Osteocyte (in vitro differentiated cells): ENCODE measurements around the gene RBM39. TPM values are rescaled to one million over a fixed set of nuclear protein-coding genes. Genes with fewer than 3 reads are reported as not detected.

Source experiments
- DNase-seq: peaks from one replicate; pipeline ENCODE4 v3.0.0; 2021; ENCODE audit warnings: mixed read lengths; ENCODE audit not compliant: unreplicated experiment; ENCODE audit errors: extremely low spot score
- H3K27ac Mint-ChIP-seq: one replicate; pipeline ENCODE4 v1.8.0; 2021; ENCODE audit warnings: mild to moderate bottlenecking, mixed read lengths; ENCODE audit not compliant: unreplicated experiment
- H3K27me3 Mint-ChIP-seq: one replicate; pipeline ENCODE4 v1.8.0; 2021; ENCODE audit warnings: mixed read lengths; ENCODE audit not compliant: unreplicated experiment
- H3K36me3 Mint-ChIP-seq: one replicate; pipeline ENCODE4 v1.8.0; 2021; ENCODE audit warnings: mixed read lengths; ENCODE audit not compliant: unreplicated experiment
- H3K4me1 Mint-ChIP-seq: one replicate; pipeline ENCODE4 v1.8.0; 2021; ENCODE audit warnings: mixed read lengths; ENCODE audit not compliant: unreplicated experiment
- H3K4me3 Mint-ChIP-seq: one replicate; pipeline ENCODE4 v1.8.0; 2021; ENCODE audit warnings: mild to moderate bottlenecking, moderate library complexity, mixed read lengths; ENCODE audit not compliant: unreplicated experiment
- H3K9me3 Mint-ChIP-seq: one replicate; pipeline ENCODE4 v1.8.0; 2021; ENCODE audit warnings: mixed read lengths; ENCODE audit not compliant: unreplicated experiment
- CTCF ChIP-seq: fragments of 200-600 bp; sonication (generic); IDR thresholded peaks from 2 replicates; pipeline ENCODE4 v1.5.0; 2021; ENCODE audit warnings: antibody characterized with exemption, mild to moderate bottlenecking, moderate library complexity
- total RNA-seq: library from RNA; stranded (reverse); gene quantifications from 2 replicates; pipeline ENCODE4 v1.2.1, GENCODE V29; 2021

The RBM39 gene
- total RNA-seq, 1 donor from 2014 or later: 329 TPM

- Mint-ChIP-seq H3K4me3 (no peak overlapping the region), H3K36me3 (peaks cover 1% of the 10 kb centered on the region), H3K4me1 (peaks cover 66% of the 10 kb centered on the region), H3K27ac (peak overlapping the region; percentile 99), H3K9me3 (no peaks in the 10 kb centered on the region), H3K27me3 (no peaks in the 10 kb centered on the region)
- DNase-seq: no peak
- no peak for TF ChIP-seq CTCF
Observed at GRCh38 chr20:35661053-35661452, 81.0 kb downstream of the RBM39 start.

DNA sequence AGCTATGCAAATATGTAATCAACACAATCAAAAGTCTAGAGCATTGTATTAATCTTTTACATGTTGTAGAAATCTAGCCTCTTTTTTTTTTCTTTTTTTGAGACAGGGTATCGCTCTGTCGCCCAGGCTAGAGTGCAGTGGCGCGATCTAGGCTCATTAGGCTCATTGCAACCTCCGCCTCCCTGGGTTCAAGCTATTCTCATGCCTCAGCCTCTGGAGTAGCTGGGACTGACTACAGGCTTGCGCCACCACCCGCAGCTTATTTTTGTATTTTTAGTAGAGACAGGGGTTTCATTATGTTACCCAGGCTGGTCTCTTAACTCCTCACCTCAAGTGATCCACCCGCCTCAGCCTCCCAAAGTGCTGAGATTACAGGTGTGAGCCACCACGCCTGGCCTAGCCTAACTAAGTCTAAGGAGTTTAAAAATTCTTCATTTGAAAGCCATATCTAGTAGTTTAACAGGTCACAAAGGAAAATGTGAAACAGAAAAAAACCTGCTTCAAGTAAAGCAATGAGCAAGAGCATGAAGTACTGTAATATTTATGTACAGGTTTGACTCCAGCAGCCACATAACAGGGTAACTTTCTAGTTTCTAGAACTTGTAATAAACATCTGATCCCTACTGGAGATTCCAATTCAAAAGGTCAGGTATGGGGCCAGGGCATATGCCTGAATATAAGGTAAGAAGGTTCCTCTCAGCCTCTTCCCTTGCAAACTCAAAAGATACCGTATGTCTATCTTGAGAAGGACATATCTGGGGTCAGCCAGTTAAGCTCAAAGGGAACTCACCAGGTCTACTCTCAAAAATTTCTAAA is 81.7 kb downstream of the RBM39 start:
- H3K36me3 Mint-ChIP-seq: peaks cover 1% of the 10 kb centered on the region
- no peak for TF ChIP-seq CTCF
- no peak overlapping the region for H3K4me3 Mint-ChIP-seq
- no peaks in the 10 kb centered on the region for H3K9me3 Mint-ChIP-seq
- H3K4me1 Mint-ChIP-seq: peaks cover 66% of the 10 kb centered on the region
- H3K27me3 Mint-ChIP-seq: no peaks in the 10 kb centered on the region
- DNase-seq: peak; percentile 30
- H3K27ac Mint-ChIP-seq: peak overlapping the region; percentile 18

GRCh38 chr20:35657271-35657670 is 84.8 kb downstream of the RBM39 start:
- TF ChIP-seq CTCF: no peak
- peaks cover 46% of the 10 kb centered on the region for H3K4me1 Mint-ChIP-seq
- no peaks in the 10 kb centered on the region for H3K9me3 Mint-ChIP-seq
- peak overlapping the region; percentile 28 for H3K27ac Mint-ChIP-seq
- DNase-seq: no peak
- H3K4me3 Mint-ChIP-seq: no peak overlapping the region
- no peaks in the 10 kb centered on the region for H3K27me3 Mint-ChIP-seq
- peaks cover 1% of the 10 kb centered on the region for H3K36me3 Mint-ChIP-seq

GRCh38 chr20:35654415-35654814 is 87.6 kb downstream of the RBM39 start:
- DNase-seq: no peak
- H3K4me1 Mint-ChIP-seq: peaks cover 18% of the 10 kb centered on the region
- no peaks in the 10 kb centered on the region for H3K27me3 Mint-ChIP-seq
- peaks cover 3% of the 10 kb centered on the region for H3K36me3 Mint-ChIP-seq
- no peak overlapping the region for H3K4me3 Mint-ChIP-seq
- no peak overlapping the region for H3K27ac Mint-ChIP-seq
- TF ChIP-seq CTCF: no peak
- H3K9me3 Mint-ChIP-seq: no peaks in the 10 kb centered on the region

DNA sequence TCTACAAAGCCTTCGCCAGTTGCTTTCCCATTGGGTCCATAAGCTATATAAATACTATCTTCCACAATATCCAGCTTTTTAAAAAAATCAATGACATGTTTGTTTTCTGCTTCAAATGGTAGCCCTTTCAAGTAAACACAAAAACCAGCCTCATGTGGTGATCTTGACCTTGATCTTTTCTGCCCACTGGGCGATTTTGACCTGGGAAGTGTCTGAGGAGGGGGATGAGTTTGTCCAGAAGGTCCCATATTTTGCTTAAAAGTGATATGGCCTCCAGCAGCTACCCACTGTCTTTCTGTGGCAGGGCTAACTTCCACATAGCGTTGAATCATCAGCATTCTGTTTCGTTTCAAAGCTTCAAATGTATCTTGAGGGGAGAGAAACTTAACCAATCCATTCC is 88.2 kb downstream of the RBM39 start:
- no peak for TF ChIP-seq CTCF
- peaks cover 17% of the 10 kb centered on the region for H3K4me1 Mint-ChIP-seq
- no peak overlapping the region for H3K4me3 Mint-ChIP-seq
- H3K27ac Mint-ChIP-seq: no peak overlapping the region
- H3K27me3 Mint-ChIP-seq: no peaks in the 10 kb centered on the region
- no peak for DNase-seq
- peaks cover 6% of the 10 kb centered on the region for H3K36me3 Mint-ChIP-seq
- no peaks in the 10 kb centered on the region for H3K9me3 Mint-ChIP-seq

Other genes starting within 250 kb of the RBM39 start
- gene C20orf173, start 212.6 kb downstream of the RBM39 start, total RNA-seq: not detected in 2 replicates
- gene ERGIC3, start 200.2 kb downstream of the RBM39 start, total RNA-seq: 313 and 323 TPM in 2 replicates
- 1.8 and 1.9 TPM in 2 replicates for gene SPAG4, start 126.4 kb downstream of the RBM39 start, total RNA-seq
- 164 and 180 TPM in 2 replicates for gene CPNE1, start 77.4 kb downstream of the RBM39 start, total RNA-seq
- gene RBM12, start 77.4 kb downstream of the RBM39 start, total RNA-seq: 85.5 and 97.3 TPM in 2 replicates
- gene NFS1, start 42.9 kb downstream of the RBM39 start, total RNA-seq: 26.0 and 29.4 TPM in 2 replicates
- 110 and 116 TPM in 2 replicates for gene ROMO1, start 42.9 kb downstream of the RBM39 start, total RNA-seq
- 38.1 and 42.1 TPM in 2 replicates for gene PHF20, start 29.8 kb upstream of the RBM39 start, total RNA-seq
- 80.2 and 81.4 TPM in 2 replicates for gene SCAND1, start 212.2 kb upstream of the RBM39 start, total RNA-seq
- gene CNBD2, start 226.3 kb upstream of the RBM39 start, total RNA-seq: 3.8 and 4.6 TPM in 2 replicates